Cardiac fibroblast (primary cell): ENCODE measurements around the gene PTGR2.
A peak's percentile ranks its signal among the peaks of the same experiment; 100 is the strongest.
"Not testable (repeated sequence)": the region's sequence is repeated elsewhere in the genome, so short reads cannot be mapped to it uniquely, and the experiment has no call there.

Experiments
- DNase-seq, 2 donors: peaks; one replicate each; pipeline versions ENCODE4 v3.0.0 to v3.0.0-alpha.2; 2010; ENCODE audit warnings: low read depth in 2 of 2
- H3K4me3 ChIP-seq, 2 donors: replicated peaks in 1 of 2; 1 replicate in 1 of 2; 2 replicates in 1 of 2; pipeline ENCODE4 v1.5.1; 2011; ENCODE audit warnings: low read depth in 2 of 2, low read length in 2 of 2, mild to moderate bottlenecking in 2 of 2, moderate library complexity in 1 of 2
- TF ChIP-seq, protein P1 (sequence below): IDR thresholded peaks from one replicate; pipeline ENCODE4 v1.5.1; 2011; ENCODE audit warnings: low read depth, mild to moderate bottlenecking, low read length, inconsistent platforms

The PTGR2 gene

DNA sequence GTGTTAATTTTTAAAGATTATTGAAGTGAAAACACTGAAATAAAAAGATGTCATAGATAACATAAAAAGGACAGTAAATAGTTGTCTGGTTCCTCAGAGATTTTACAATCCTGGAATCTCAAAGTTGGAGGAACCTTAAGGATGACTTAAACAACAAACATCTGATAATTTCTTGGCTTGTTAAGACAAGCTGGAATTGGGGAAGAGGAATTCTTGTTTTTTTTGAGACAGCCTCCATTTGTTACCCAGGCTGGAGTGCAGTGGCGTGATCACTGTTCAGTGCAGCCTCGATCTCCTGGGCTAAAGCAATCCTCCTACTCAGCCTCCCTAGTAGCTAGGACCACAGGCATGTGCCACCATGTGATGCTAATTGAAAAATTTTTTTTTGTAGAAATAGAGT is 37.3 kb downstream of the PTGR2 start:
- TF ChIP-seq, protein P1, sequence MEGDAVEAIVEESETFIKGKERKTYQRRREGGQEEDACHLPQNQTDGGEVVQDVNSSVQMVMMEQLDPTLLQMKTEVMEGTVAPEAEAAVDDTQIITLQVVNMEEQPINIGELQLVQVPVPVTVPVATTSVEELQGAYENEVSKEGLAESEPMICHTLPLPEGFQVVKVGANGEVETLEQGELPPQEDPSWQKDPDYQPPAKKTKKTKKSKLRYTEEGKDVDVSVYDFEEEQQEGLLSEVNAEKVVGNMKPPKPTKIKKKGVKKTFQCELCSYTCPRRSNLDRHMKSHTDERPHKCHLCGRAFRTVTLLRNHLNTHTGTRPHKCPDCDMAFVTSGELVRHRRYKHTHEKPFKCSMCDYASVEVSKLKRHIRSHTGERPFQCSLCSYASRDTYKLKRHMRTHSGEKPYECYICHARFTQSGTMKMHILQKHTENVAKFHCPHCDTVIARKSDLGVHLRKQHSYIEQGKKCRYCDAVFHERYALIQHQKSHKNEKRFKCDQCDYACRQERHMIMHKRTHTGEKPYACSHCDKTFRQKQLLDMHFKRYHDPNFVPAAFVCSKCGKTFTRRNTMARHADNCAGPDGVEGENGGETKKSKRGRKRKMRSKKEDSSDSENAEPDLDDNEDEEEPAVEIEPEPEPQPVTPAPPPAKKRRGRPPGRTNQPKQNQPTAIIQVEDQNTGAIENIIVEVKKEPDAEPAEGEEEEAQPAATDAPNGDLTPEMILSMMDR: no peak
- H3K4me3 ChIP-seq: no peak overlapping the region
- DNase-seq: peak in 1 of 2 donors; percentile 21

DNA sequence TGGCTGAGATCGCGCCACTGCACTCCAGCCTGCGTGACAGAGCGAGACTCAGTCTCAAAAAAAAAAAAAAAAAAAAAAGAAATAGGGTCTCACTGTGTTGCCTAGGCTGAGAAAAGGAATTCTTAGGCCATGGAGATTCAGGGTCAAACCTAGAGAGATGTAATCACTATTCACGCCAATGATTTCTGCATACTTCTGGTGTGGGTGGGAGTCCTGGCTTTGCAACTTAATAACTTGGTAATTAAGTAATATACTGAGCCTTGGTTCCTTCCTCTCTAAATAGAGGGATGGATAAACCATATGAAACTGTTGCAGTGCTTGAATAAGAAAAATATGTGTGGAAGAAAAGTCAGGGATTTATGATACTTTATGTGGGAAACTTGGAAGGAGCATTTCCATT is 37.7 kb downstream of the PTGR2 start:
- H3K4me3 ChIP-seq: no peak overlapping the region
- TF ChIP-seq, protein P1: no peak
- DNase-seq: no peak

DNA sequence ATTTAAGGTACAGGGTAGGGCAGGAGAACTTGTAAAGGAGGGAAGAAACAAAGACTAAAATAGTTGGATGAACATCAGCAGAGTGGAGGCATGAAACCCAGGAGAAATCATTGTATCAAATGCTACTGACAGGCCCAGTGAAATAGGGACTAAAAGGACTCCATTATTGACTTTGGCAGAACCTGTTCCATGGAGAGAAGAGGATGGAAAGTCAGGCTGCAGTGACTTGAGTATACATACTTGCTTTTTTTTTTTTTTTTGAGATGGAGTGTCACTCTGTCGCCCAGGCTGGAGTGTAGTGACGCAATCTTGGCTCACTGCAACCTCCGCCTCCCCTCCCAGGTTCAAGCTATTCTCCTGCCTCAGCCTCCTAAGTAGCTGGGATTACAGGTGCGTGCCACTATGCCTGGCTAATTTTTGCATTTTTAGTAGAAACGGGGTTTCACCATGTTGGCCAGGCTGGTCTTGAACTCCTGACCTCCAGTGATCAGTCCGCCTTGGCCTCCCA is 42.6 kb downstream of the PTGR2 start:
- DNase-seq, H3K4me3 ChIP-seq: not testable (repeated sequence)

DNA sequence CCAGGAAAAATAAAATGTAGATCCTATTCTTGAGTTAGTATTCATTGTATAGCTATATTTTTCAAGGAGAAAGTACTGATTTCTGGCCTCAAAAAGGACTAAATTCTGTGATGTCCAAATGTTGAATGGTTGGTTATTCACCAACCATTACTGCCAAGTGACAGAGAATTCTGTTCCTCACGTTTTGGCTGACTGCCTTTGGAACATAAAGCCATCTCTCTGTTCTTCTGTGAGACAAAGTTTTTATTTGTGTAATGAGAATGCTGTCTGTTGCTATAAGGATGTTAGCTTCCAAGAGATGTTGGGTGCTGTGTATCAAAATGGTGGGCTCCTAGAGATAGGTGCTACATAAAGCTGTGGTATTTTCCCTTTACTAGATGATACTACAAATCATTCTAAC is 44.3 kb downstream of the PTGR2 start:
- H3K4me3 ChIP-seq: no peak overlapping the region
- TF ChIP-seq, protein P1: no peak
- DNase-seq: no peak

DNA sequence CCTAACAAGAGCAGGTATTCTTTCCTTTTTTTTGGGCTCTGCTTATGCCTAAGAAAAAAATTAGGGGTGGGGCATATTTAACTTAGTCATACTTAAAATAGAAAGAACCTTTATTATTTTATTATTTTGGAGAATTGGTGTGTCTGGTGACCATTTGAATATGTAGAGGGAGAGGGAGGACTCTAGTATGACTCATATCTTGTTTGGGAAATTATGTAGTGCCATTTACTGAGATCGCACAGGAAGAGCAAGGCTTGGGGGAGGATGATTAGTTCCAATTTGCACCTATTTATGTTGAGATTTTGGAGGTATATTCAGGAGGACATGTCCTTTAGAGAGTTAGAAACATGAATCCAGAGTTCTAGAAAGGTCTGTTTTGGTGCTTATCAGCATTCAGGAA is 44.9 kb downstream of the PTGR2 start:
- no peak overlapping the region for H3K4me3 ChIP-seq
- TF ChIP-seq, protein P1: no peak
- peak; percentile 45 to 63 for DNase-seq

DNA sequence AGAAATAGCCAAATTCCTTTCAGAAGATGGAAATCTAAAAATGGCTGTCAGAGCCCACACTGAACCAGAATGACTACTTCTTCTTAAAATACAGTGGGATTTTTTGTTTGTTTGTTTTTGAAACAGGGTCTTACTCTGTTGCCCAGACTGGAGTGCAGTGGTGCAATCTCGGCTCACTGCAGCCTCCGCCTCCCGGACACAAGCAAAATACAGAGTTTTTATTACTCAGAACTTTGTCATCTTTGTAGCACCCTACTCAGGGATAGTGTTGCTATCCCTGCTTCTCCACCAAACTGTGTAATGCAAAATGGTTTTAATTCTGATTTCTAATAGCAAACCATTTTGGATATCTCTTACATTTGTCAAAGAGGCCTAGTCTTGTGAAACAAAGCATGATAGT is 51.4 kb downstream of the PTGR2 start:
- no peak overlapping the region for H3K4me3 ChIP-seq
- TF ChIP-seq, protein P1: no peak
- DNase-seq: peak in 1 of 2 donors; percentile 48

DNA sequence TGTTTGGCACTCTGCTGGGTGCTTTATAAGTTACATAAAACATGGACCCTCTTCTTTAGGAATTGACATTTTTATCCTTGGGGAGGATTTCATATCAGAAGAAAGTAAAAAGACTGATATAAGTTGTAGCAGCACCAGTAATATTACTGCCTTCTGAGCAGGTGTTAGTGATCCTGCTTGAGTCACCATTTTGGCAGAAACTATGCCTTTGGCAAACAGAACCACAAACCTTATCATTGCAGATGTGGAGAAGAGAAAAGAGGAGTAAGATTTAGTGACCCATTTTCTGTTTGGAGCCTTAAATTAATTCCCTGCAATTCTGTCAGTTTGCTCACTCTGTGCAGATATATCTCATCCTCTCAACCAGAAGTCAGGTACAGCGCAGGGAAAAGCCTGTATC is 58.0 kb downstream of the PTGR2 start:
- no peak overlapping the region for H3K4me3 ChIP-seq
- TF ChIP-seq, protein P1: no peak
- no peak for DNase-seq
